ENCODE data around the gene NPAS2. TPM values are rescaled to one million over a fixed set of nuclear protein-coding genes. Genes with fewer than 3 reads are reported as not detected.

Gene NPAS2
- total RNA-seq, 1 experiment from 2014 or later, result 20.4 TPM

DNA sequence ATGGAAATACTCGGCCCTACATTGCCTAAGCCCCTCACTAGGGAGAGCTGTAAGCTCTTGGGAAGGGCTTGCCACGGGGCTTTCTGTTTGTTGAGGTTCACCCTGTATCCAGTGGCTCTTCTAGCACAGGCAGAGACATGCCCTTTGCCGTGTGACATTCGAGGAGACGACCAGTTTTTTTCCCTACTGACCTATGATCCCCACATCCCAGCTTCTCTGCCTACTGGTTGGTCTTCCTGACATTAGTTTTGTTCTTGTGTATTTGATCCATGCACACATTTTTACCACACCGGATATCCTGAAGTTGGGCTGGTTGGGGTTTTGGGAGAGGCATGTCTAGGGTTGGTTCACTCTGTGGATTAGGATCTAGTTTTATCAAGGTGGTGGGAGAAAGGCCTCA, 69.3 kb downstream of the NPAS2 start:
- ChIA-PET POLR2A (no interaction called here), RAD21 (ENCODE audit: low non-redundant PET in 1 of 2, low total read pairs in 2 of 2, uncharacterized antibody in 2 of 2, unreplicated experiment in 2 of 2) (no interaction called here), CTCF (no interaction called here)
- Histone ChIP-seq H3K4me2 (ENCODE audit: low read length) (no peak overlapping the region), H3K9ac (ENCODE audit: low read length) (no peak overlapping the region), H3K4me1 (ENCODE audit: control insufficient read depth in 1 of 2, insufficient read depth in 2 of 2, low read length in 2 of 2) (peaks cover 28 to 54% of the 10 kb centered on the region in 2 experiments), H3K4me3 (replicated peaks in 1 of 2; ENCODE audit: low read depth in 1 of 2, low read length in 2 of 2) (no peak overlapping the region), H3K9me3 (ENCODE audit: control insufficient read depth in 1 of 2, insufficient read depth in 1 of 2, low read depth in 1 of 2, low read length in 2 of 2) (no peaks in the 10 kb centered on the region), H2AFZ (ENCODE audit: low read depth, low read length, poor library complexity, severe bottlenecking) (no peak overlapping the region), H3K27me3 (ENCODE audit: insufficient read depth, low read length) (no peaks in the 10 kb centered on the region), H4K20me1 (ENCODE audit: insufficient read depth) (no peaks in the 10 kb centered on the region), H3K79me2 (ENCODE audit: insufficient read depth, low read length) (no peaks in the 10 kb centered on the region), H3K9me2 (ENCODE audit: insufficient read depth) (no peaks in the 10 kb centered on the region), H3K27ac (ENCODE audit: low read depth, low read length) (no peak overlapping the region), H3K36me3 (ENCODE audit: control insufficient read depth in 1 of 2, insufficient read depth in 2 of 2, low read length in 2 of 2) (no peaks in the 10 kb centered on the region)
- TF ChIP-seq FOSL1 (IDR thresholded peaks at IDR 0.05; ENCODE audit: low read depth), result no peak
- TF ChIP-seq, protein P1, sequence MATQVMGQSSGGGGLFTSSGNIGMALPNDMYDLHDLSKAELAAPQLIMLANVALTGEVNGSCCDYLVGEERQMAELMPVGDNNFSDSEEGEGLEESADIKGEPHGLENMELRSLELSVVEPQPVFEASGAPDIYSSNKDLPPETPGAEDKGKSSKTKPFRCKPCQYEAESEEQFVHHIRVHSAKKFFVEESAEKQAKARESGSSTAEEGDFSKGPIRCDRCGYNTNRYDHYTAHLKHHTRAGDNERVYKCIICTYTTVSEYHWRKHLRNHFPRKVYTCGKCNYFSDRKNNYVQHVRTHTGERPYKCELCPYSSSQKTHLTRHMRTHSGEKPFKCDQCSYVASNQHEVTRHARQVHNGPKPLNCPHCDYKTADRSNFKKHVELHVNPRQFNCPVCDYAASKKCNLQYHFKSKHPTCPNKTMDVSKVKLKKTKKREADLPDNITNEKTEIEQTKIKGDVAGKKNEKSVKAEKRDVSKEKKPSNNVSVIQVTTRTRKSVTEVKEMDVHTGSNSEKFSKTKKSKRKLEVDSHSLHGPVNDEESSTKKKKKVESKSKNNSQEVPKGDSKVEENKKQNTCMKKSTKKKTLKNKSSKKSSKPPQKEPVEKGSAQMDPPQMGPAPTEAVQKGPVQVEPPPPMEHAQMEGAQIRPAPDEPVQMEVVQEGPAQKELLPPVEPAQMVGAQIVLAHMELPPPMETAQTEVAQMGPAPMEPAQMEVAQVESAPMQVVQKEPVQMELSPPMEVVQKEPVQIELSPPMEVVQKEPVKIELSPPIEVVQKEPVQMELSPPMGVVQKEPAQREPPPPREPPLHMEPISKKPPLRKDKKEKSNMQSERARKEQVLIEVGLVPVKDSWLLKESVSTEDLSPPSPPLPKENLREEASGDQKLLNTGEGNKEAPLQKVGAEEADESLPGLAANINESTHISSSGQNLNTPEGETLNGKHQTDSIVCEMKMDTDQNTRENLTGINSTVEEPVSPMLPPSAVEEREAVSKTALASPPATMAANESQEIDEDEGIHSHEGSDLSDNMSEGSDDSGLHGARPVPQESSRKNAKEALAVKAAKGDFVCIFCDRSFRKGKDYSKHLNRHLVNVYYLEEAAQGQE (IDR thresholded peaks at IDR 0.05; ENCODE audit: low read depth), result no peak
- TF ChIP-seq ELF1 (IDR thresholded peaks at IDR 0.05; ENCODE audit: borderline replicate concordance, low read depth), result no peak
- ATAC-seq (no peak), DNase-seq (ENCODE audit: low read depth, low spot score) (no peak)
- intact Hi-C loops (cut with micrococcal nuclease), result no loop called here
- no TSS peak for BruUV-seq (replicated peaks)

DNA sequence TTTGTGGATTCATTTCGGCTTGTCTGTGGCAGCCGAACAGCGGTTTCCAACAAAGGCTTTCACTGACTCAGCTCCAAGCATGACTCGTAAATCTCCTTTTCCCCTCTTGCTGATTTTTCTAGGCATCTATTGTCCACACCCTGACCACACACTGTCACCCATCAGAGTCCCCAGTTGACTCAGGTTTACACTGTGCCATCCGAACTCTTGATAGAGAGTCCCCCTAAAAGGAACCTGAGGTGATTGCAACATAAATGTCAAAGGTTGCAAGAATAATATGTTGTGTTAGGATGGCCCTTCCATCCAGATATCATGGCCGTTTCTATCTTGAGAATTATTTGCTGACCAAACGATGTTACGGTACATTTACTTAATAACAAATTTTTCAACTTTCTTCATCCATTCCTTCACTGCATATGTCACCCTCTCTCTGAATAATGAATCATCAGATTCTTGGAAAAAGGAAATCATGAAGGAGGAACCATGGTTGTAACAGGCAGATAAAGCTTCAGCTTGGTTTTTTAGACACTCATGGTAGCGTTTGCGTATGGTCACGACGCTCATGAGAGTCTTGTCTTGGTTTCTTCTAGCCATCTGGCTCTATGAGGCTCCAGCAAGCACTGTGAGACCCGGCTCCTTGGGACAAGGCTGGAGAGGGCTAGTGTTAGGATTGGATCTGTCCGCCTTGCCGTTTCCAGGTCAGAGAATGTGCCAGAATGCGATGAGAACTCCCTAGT, 72.1 kb downstream of the NPAS2 start:
- Histone ChIP-seq H3K9ac (ENCODE audit: low read length) (peak overlapping the region; percentile 6), H3K9me3 (ENCODE audit: control insufficient read depth in 1 of 2, insufficient read depth in 1 of 2, low read depth in 1 of 2, low read length in 2 of 2) (no peaks in the 10 kb centered on the region), H3K79me2 (ENCODE audit: insufficient read depth, low read length) (no peaks in the 10 kb centered on the region), H3K4me3 (replicated peaks in 1 of 2; ENCODE audit: low read depth in 1 of 2, low read length in 2 of 2) (no peak overlapping the region), H3K4me1 (ENCODE audit: control insufficient read depth in 1 of 2, insufficient read depth in 2 of 2, low read length in 2 of 2) (peaks cover 45 to 66% of the 10 kb centered on the region in 2 experiments), H3K27me3 (ENCODE audit: insufficient read depth, low read length) (no peaks in the 10 kb centered on the region), H3K4me2 (ENCODE audit: low read length) (peak overlapping the region; percentile 66), H4K20me1 (ENCODE audit: insufficient read depth) (no peaks in the 10 kb centered on the region), H3K36me3 (ENCODE audit: control insufficient read depth in 1 of 2, insufficient read depth in 2 of 2, low read length in 2 of 2) (no peaks in the 10 kb centered on the region), H3K27ac (ENCODE audit: low read depth, low read length) (peak overlapping the region; percentile 6; the same call in 1 of the 2 replicates), H3K9me2 (ENCODE audit: insufficient read depth) (no peaks in the 10 kb centered on the region), H2AFZ (ENCODE audit: low read depth, low read length, poor library complexity, severe bottlenecking) (no peak overlapping the region)
- no TSS peak for BruUV-seq (replicated peaks)
- RAD21 ChIA-PET (ENCODE audit: low non-redundant PET in 1 of 2, low total read pairs in 2 of 2, uncharacterized antibody in 2 of 2, unreplicated experiment in 2 of 2), result no interaction called here
- DNase-seq (ENCODE audit: low read depth, low spot score) (peak; percentile 65), ATAC-seq (peak; percentile 66)
- POLR2A ChIA-PET, result no interaction called here
- intact Hi-C loops (cut with micrococcal nuclease), result no loop called here
- CTCF ChIA-PET, result no interaction called here
- TF ChIP-seq FOSL1 (IDR thresholded peaks at IDR 0.05; ENCODE audit: low read depth) (peak; percentile 60; the same call in 1 of the 2 replicates), SP1 (IDR thresholded peaks at IDR 0.05; ENCODE audit: low read depth) (peak; percentile 47), ELF1 (IDR thresholded peaks at IDR 0.05; ENCODE audit: borderline replicate concordance, low read depth) (no peak), YY1 (IDR thresholded peaks at IDR 0.05; ENCODE audit: extremely low read depth, insufficient replicate concordance, low read depth, low read length) (no peak)
- TF ChIP-seq, protein P1 (IDR thresholded peaks at IDR 0.05; ENCODE audit: low read depth), result no peak
- TF ChIP-seq, protein P2, sequence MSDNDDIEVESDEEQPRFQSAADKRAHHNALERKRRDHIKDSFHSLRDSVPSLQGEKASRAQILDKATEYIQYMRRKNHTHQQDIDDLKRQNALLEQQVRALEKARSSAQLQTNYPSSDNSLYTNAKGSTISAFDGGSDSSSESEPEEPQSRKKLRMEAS (IDR thresholded peaks at IDR 0.05), result no peak
- TF ChIP-seq, protein P3, sequence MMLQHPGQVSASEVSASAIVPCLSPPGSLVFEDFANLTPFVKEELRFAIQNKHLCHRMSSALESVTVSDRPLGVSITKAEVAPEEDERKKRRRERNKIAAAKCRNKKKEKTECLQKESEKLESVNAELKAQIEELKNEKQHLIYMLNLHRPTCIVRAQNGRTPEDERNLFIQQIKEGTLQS (IDR thresholded peaks at IDR 0.05), result no peak

All from HCT116 (cell line).